ENCODE data around the gene PDE2A.

Gene PDE2A

GRCh38 chr11:72704028-72704782 lies 30.0 kb upstream of the PDE2A start:
- DNase-seq: no peak

GRCh38 chr11:72703267-72704008 lies 29.2 kb upstream of the PDE2A start:
- DNase-seq: no peak

GRCh38 chr11:72702577-72703241 lies 28.5 kb upstream of the PDE2A start:
- DNase-seq: no peak

GRCh38 chr11:72702096-72702495 lies 27.9 kb upstream of the PDE2A start:
- no peak for DNase-seq

GRCh38 chr11:72701466-72701865 lies 27.2 kb upstream of the PDE2A start:
- DNase-seq: no peak

- DNase-seq: no peak
These were observed 25.9 kb upstream of the PDE2A start for GRCh38 chr11:72700146-72700545.

GRCh38 chr11:72697814-72698213 lies 23.6 kb upstream of the PDE2A start:
- no peak for DNase-seq

- no peak for DNase-seq
These were observed 22.9 kb upstream of the PDE2A start for GRCh38 chr11:72696866-72697700.

GRCh38 chr11:72695354-72695753 lies 21.1 kb upstream of the PDE2A start:
- no peak for DNase-seq

GRCh38 chr11:72693271-72693968 lies 19.2 kb upstream of the PDE2A start:
- no peak for DNase-seq

- DNase-seq: no peak
These were observed 18.4 kb upstream of the PDE2A start for GRCh38 chr11:72692498-72693237.

GRCh38 chr11:72690166-72690565 lies 15.9 kb upstream of the PDE2A start:
- DNase-seq: no peak

GRCh38 chr11:72688929-72689328 lies 14.7 kb upstream of the PDE2A start:
- no peak for DNase-seq

GRCh38 chr11:72688486-72688885 lies 14.3 kb upstream of the PDE2A start:
- no peak for DNase-seq

GRCh38 chr11:72687326-72687725 lies 13.1 kb upstream of the PDE2A start:
- DNase-seq: no peak

GRCh38 chr11:72686639-72687220 lies 12.5 kb upstream of the PDE2A start:
- no peak for DNase-seq

GRCh38 chr11:72685560-72686480 lies 11.6 kb upstream of the PDE2A start:
- DNase-seq: no peak

- DNase-seq: no peak
These were observed 10.2 kb upstream of the PDE2A start for GRCh38 chr11:72684236-72684912.

GRCh38 chr11:72683782-72684200 lies 9.6 kb upstream of the PDE2A start:
- peak; percentile 16 to 32 for DNase-seq

Measured in NCI-H2081 (cell line).